PC-9 (cell line): ENCODE results near the gene NRN1.

Experiments
- CTCF ChIP-seq: fragments of 200-600 bp; sonication (generic); conservative IDR thresholded peaks from 2 replicates; pipeline ENCODE4 v1.6.1; 2017; ENCODE audit warnings: mixed run types, antibody characterized with exemption, mild to moderate bottlenecking, moderate library complexity
- EZH2 ChIP-seq: fragments of 200-600 bp; sonication (generic); IDR thresholded peaks from 2 replicates; pipeline ENCODE4 v1.8.0; 2017; ENCODE audit warnings: antibody characterized with exemption, low read depth

GRCh38 chr6:5961836-5962235 lies 44.9 kb downstream of the NRN1 start:
- TF ChIP-seq CTCF (no peak), EZH2 (no peak)
